GM12872 (cell line): ENCODE results near the gene NECTIN2.

Source experiments
- TF ChIP-seq, protein P1 (sequence below): IDR thresholded peaks from 3 replicates; pipeline ENCODE4 v1.5.1; 2011; ENCODE audit warnings: low read depth, mild to moderate bottlenecking, low read length, moderate library complexity; ENCODE audit not compliant: insufficient read depth

NECTIN2 gene

GRCh38 chr19:44812142-44812718, 33.9 kb upstream of the NECTIN2 start:
- TF ChIP-seq, protein P1, sequence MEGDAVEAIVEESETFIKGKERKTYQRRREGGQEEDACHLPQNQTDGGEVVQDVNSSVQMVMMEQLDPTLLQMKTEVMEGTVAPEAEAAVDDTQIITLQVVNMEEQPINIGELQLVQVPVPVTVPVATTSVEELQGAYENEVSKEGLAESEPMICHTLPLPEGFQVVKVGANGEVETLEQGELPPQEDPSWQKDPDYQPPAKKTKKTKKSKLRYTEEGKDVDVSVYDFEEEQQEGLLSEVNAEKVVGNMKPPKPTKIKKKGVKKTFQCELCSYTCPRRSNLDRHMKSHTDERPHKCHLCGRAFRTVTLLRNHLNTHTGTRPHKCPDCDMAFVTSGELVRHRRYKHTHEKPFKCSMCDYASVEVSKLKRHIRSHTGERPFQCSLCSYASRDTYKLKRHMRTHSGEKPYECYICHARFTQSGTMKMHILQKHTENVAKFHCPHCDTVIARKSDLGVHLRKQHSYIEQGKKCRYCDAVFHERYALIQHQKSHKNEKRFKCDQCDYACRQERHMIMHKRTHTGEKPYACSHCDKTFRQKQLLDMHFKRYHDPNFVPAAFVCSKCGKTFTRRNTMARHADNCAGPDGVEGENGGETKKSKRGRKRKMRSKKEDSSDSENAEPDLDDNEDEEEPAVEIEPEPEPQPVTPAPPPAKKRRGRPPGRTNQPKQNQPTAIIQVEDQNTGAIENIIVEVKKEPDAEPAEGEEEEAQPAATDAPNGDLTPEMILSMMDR: no peak

- TF ChIP-seq, protein P1: no peak
Observed at GRCh38 chr19:44813070-44813840, 32.8 kb upstream of the NECTIN2 start.

DNA sequence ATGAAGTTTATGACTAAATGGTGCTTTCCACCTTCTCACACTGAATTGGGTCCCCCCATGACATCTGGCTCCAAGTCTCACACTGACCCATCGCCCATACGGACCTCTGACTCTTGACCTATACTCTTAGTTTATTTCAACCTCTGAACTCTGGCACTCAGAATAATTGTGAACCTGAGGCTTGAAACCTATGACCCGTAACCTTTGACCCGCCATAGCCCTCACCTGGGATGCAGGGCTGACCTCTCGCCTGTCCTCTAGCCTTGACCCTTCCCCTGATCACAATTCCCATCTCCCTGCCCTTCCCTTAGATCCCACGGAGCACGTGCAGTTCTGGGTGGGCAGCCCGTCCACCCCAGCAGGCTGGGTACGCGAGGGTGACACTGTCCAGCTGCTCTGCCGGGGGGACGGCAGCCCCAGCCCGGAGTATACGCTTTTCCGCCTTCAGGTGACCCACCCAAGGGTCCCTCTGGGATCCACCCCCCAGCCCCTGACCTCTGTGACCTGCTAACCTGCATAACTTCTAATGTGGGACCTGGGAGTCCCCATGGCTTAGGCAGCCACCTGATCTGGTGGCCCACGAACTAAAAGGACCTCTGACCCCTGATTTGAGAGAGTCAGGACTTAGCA, 32.1 kb upstream of the NECTIN2 start:
- TF ChIP-seq, protein P1: no peak

GRCh38 chr19:44814517-44814916, 31.6 kb upstream of the NECTIN2 start:
- TF ChIP-seq, protein P1: no peak

DNA sequence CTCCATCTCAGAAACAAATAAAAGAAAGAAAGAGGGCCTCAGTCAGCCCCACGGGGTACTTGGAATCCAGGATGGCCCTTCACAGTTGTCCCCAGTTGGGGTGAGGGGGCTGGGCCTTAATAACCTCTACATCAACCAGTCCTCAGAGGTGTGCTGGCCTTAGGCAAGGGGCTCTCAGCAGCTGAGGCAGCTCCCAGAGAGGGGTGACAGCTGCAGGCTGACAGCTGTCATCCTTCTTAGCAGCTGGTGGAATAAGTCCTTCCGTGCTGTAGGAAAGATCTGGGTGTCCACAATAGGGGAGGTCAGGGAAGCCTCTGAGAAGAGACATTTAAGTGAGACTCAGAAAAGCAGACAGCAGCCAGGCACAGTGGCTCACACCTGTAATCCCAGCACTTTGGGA, 29.8 kb upstream of the NECTIN2 start:
- TF ChIP-seq, protein P1: no peak

- TF ChIP-seq, protein P1: no peak
Observed at GRCh38 chr19:44817725-44818465, 28.2 kb upstream of the NECTIN2 start.

DNA sequence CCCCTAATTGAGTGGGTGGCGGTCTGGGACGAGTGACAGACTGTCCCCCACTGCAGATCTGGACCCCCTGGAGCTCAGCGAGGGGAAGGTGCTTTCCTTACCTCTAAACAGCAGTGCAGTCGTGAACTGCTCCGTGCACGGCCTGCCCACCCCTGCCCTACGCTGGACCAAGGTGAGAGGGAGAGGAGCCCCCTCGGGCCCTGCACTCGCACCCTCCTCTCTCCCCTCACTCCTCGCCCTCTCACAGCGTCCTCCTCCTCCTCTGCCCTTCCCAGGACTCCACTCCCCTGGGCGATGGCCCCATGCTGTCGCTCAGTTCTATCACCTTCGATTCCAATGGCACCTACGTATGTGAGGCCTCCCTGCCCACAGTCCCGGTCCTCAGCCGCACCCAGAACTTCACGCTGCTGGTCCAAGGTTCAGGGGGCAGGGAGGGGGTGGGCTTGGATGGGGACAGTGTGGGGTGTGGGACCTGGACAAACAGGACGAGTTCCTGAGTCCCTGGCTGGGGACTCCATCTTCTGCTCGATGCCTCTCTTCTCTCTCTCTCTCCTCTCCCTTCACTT, 27.5 kb upstream of the NECTIN2 start:
- TF ChIP-seq, protein P1: no peak
